ENCODE measurements around the gene CMSS1.

- no peak for TF ChIP-seq CTCF (IDR thresholded peaks at IDR 0.05)
- TF ChIP-seq EZH2 (IDR thresholded peaks at IDR 0.05; ENCODE audit: borderline replicate concordance, insufficient read depth, low read depth, low read length, poor library complexity, severe bottlenecking) = no peak
Observed at GRCh38 chr3:99940350-99940749, 122.7 kb downstream of the CMSS1 start.

All from B cell (primary cell).